K562 (cell line): ENCODE results near the gene ZBTB20. TPM values are rescaled to one million over a fixed set of nuclear protein-coding genes. Genes with fewer than 3 reads are reported as not detected.

ENCODE experiments used
- ATAC-seq: fragments of 200-7000 bp; cut with Tn5 transposase; 3 replicates; pipeline ENCODE4 v1.9.1; 2020; ENCODE audit warnings: moderate library complexity
- BruUV-seq: library from RNA; stranded (reverse); fragments of 400-500 nt; replicated peaks from 2 replicates; lab custom pipeline; 2021; lab: Mats Ljungman, UMichigan
- CTCF ChIA-PET: fragments of 300-600 bp; formaldehyde crosslinking; extraction: SDS; loops from one replicate; lab custom pipeline; 2021; ENCODE audit warnings: low intra/inter-chr PET ratio; lab: Yijun Ruan, JAX
- POLR2A ChIA-PET: fragments of 300-600, 350-650 bp; sonication (Branson Sonifier 250); formaldehyde crosslinking; extraction: SDS; loops from one replicate; lab custom pipeline; 2021; ENCODE audit warnings: antibody characterized with exemption, inconsistent platforms; lab: Yijun Ruan, JAX
- DNase-seq, 4 experiments: peaks; one replicate each; pipeline versions ENCODE4 v3.0.0 to v3.0.0-alpha.2; 2011 to 2018; ENCODE audit warnings: low spot score in 3 of 4, mixed read lengths in 3 of 4; ENCODE audit errors: extremely low read depth in 1 of 4
- FAIRE-seq: peaks from 2 replicates; lab custom pipeline; 2011; peaks lifted over from hg19 to GRCh38; lab: Jason Lieb, UNC
- H2AFZ ChIP-seq: 2 replicates; pipeline ENCODE4 v1.6.0; 2011; ENCODE audit warnings: low read depth, low read length, control low read depth, inconsistent platforms
- H3K27ac ChIP-seq: fragments of 200-600 bp; 3 replicates; pipeline ENCODE4 v1.8.0; 2011; ENCODE audit warnings: low read depth, mild to moderate bottlenecking, control low read depth, inconsistent platforms, low read length, moderate library complexity, mixed read lengths; ENCODE audit errors: extremely low read depth
- H3K27me3 ChIP-seq, 2 experiments: fragments of 300-600 bp in 1 of 2; 2 replicates in 1 of 2; 3 replicates in 1 of 2; pipeline versions ENCODE4 v1.6.0 to v1.8.0; 2011; ENCODE audit warnings: inconsistent platforms in 2 of 2, low read length in 2 of 2, mild to moderate bottlenecking in 1 of 2, mixed read lengths in 1 of 2, moderate library complexity in 1 of 2; ENCODE audit not compliant: control insufficient read depth in 2 of 2, insufficient read depth in 2 of 2
- H3K36me3 ChIP-seq: fragments of 300-600 bp; 3 replicates; pipeline ENCODE4 v1.8.0; 2011; ENCODE audit warnings: mild to moderate bottlenecking, low read length, inconsistent platforms; ENCODE audit not compliant: control insufficient read depth, insufficient read depth
- H3K4me1 ChIP-seq, 2 experiments: fragments of 200-600 bp in 1 of 2; replicated peaks in 1 of 2; 2 replicates in 1 of 2; 3 replicates in 1 of 2; pipeline versions ENCODE4 v1.5.1 to v1.8.0; 2011; ENCODE audit warnings: inconsistent platforms in 2 of 2, low read length in 2 of 2, mild to moderate bottlenecking in 1 of 2, mixed read lengths in 1 of 2, moderate library complexity in 1 of 2; ENCODE audit not compliant: control insufficient read depth in 2 of 2, insufficient read depth in 2 of 2
- H3K4me2 ChIP-seq: 2 replicates; pipeline ENCODE4 v1.6.1; 2011; ENCODE audit warnings: low read length, control low read depth, inconsistent platforms, mixed read lengths; ENCODE audit not compliant: insufficient read depth
- H3K4me3 ChIP-seq: fragments of 200-600 bp; sonication (generic), shearing (Covaris generic); 2 replicates; pipeline ENCODE4 v1.5.1; 2016; ENCODE audit warnings: control low read depth, inconsistent platforms
- H3K79me2 ChIP-seq: fragments of 200-600 bp; 3 replicates; pipeline ENCODE4 v1.8.0; 2011; ENCODE audit warnings: low read length, inconsistent platforms; ENCODE audit not compliant: control insufficient read depth, insufficient read depth
- H3K9ac ChIP-seq, 2 experiments: 2 replicates each; pipeline versions ENCODE4 v1.6.0 to v1.6.1; 2011; ENCODE audit warnings: low read depth in 2 of 2, low read length in 2 of 2, control low read depth in 1 of 2, inconsistent platforms in 1 of 2, mild to moderate bottlenecking in 1 of 2, mixed read lengths in 1 of 2; ENCODE audit not compliant: insufficient read depth in 1 of 2
- H3K9me1 ChIP-seq: one replicate; pipeline ENCODE4 v1.6.0; 2011; ENCODE audit warnings: inconsistent platforms, mild to moderate bottlenecking, low read length, moderate library complexity; ENCODE audit not compliant: control insufficient read depth, insufficient read depth
- H3K9me3 ChIP-seq: replicated peaks from 2 replicates; pipeline ENCODE4 v1.5.1; 2011; ENCODE audit warnings: low read depth, low read length, inconsistent platforms; ENCODE audit not compliant: control insufficient read depth, insufficient read depth
- H4K20me1 ChIP-seq: replicated peaks from 2 replicates; pipeline ENCODE4 v1.6.1; 2011; ENCODE audit warnings: low read length, inconsistent platforms, mixed read lengths; ENCODE audit not compliant: control insufficient read depth, insufficient read depth
- CTCF ChIP-seq, 3 experiments: IDR thresholded peaks in 2 of 3; conservative IDR thresholded peaks in 1 of 3; 2 replicates each; pipeline ENCODE4 v1.5.1; 2011 to 2012; ENCODE audit warnings: low read length in 3 of 3, mild to moderate bottlenecking in 3 of 3, control low read depth in 2 of 3, improper control_type of control experiment in 1 of 3, inconsistent platforms in 1 of 3, low read depth in 1 of 3, mixed read lengths in 1 of 3, moderate library complexity in 1 of 3; ENCODE audit not compliant: insufficient read depth in 2 of 3
- MTA2 ChIP-seq: fragments of 450-650 bp; IDR thresholded peaks from 2 replicates; pipeline ENCODE4 v1.6.1; 2016; ENCODE audit warnings: low read depth
- PCBP2 ChIP-seq: fragments of 200-400 bp; formaldehyde crosslinking; IDR thresholded peaks from 2 replicates; pipeline ENCODE4 v1.6.1; 2018; ENCODE audit warnings: low read length, low read depth, mild to moderate bottlenecking, moderate library complexity; ENCODE audit not compliant: poor library complexity, severe bottlenecking
- SMARCB1 ChIP-seq: IDR thresholded peaks from 2 replicates; pipeline ENCODE4 v1.6.1; 2011; ENCODE audit warnings: improper control_type of control experiment, low read depth; ENCODE audit not compliant: insufficient read length
- SPI1 ChIP-seq: IDR thresholded peaks from 2 replicates; pipeline ENCODE4 v1.6.1; 2011; ENCODE audit warnings: low read depth, low read length, control low read depth, borderline replicate concordance
- TEAD4 ChIP-seq, 2 experiments: sonication (generic) in 1 of 2; formaldehyde crosslinking in 1 of 2; IDR thresholded peaks; 2 replicates each; pipeline versions ENCODE4 v1.6.1 to v1.8.0; 2012 to 2022; ENCODE audit warnings: borderline replicate concordance in 1 of 2, inconsistent platforms in 1 of 2, low read length in 1 of 2, mild to moderate bottlenecking in 1 of 2, missing genetic modification reagents in 1 of 2
- ZNF354B ChIP-seq: fragments of 250-450 bp; sonication (Bioruptor Pico); IDR thresholded peaks from 2 replicates; pipeline ENCODE4 v1.4.0; 2020
- ZNF512 ChIP-seq: IDR thresholded peaks from 2 replicates; pipeline ENCODE4 v1.6.1; 2016; ENCODE audit warnings: missing genetic modification characterization, missing compliant biosample characterization
- WGBS: fragments of 100-300 bp; shearing (Covaris generic); methylation state at CpG from one replicate; pipeline ENCODE4 v1.1.6; 2016; ENCODE audit warnings: low coverage, mixed read lengths; ENCODE audit not compliant: insufficient coverage; ENCODE audit errors: missing lambda C conversion rate; 5-methylcytosine and 5-hydroxymethylcytosine counted together
- in situ Hi-C: fragments of 300-500 bp; cut with MboI; formaldehyde crosslinking; loops from 4 replicates; pipeline ENCODE4 v1.15.0; 2018; ENCODE audit warnings: inconsistent platforms, mixed read lengths
- intact Hi-C: fragments of 100-400 bp; cut with micrococcal nuclease; formaldehyde crosslinking; loops from 2 replicates; pipeline ENCODE4 v1.14.2; 2022
- polyA plus RNA-seq, 8 experiments: library from polyadenylated mRNA; depleted of rRNA in 4 of 8; stranded (reverse) in 5 of 8; unstranded in 3 of 8; fragments of >200 nt; fragmentation: Nextera tagmentation in 2 of 8; fragmentation: Illumina TruSeq in 1 of 8; extraction: Ambion mirVana in 2 of 8; extraction: Trizol in 1 of 8; gene quantifications; 2 replicates each; pipeline versions ENCODE4 v1.2.1 to v1.2.3, GENCODE V29; 2011 to 2014; ENCODE audit warnings: inconsistent platforms in 1 of 8, missing spikeins in 1 of 8
- total RNA-seq, 7 experiments: library from RNA; depleted of rRNA in 6 of 7; stranded (reverse); fragments of >200 nt in 6 of 7; fragmentation: Illumina TruSeq in 2 of 7; extraction: Trizol in 2 of 7; gene quantifications; 2 replicates each; pipeline versions ENCODE4 v1.2.1 to v1.2.3, GENCODE V29; 2011 to 2021; ENCODE audit warnings: low replicate concordance in 1 of 7

The ZBTB20 gene
- total and polyA plus RNA-seq, 9 of the 15 experiments (the other 6 are each of a cell fraction or from before 2014, with no cell fraction given) = 0.17 to 1.7 (median 0.45) TPM

GRCh38 chr3:114384558-114384903 lies 762.6 kb downstream of the ZBTB20 start:
- CTCF ChIA-PET = no interaction called here
- Histone ChIP-seq H3K9ac (no peak overlapping the region), H3K9me3 (no peaks in the 10 kb centered on the region), H3K79me2 (no peaks in the 10 kb centered on the region), H3K36me3 (no peaks in the 10 kb centered on the region), H3K4me1 (no peaks in the 10 kb centered on the region), H3K4me3 (no peak overlapping the region), H3K27me3 (no peaks in the 10 kb centered on the region), H3K27ac (no peak overlapping the region), H3K4me2 (no peak overlapping the region), H4K20me1 (no peaks in the 10 kb centered on the region), H2AFZ (0 out of 2 replicates have a peak overlapping the region, but pooled peaks have one; percentile 31)
- FAIRE-seq (no peak), ATAC-seq (no peak), DNase-seq (no peak)
- BruUV-seq = no TSS peak
- intact Hi-C loops = loop anchor here (10.0 kb wide), 1 partner anchor 1430 kb away; no protein-coding TSS in a partner anchor
- in situ Hi-C loops = no loop called here
- 22% methylated on average over 4 of the region's 4 CpGs for WGBS
- POLR2A ChIA-PET = no interaction called here
- no peak for TF ChIP-seq TEAD4 (IDR thresholded peaks at IDR 0.05; ENCODE audit: low read length)
- TF ChIP-seq TEAD4 (CRISPR knock-in tag; IDR thresholded peaks at IDR 0.05; ENCODE audit: borderline replicate concordance) = no peak
- no peak for TF ChIP-seq SMARCB1
- TF ChIP-seq PCBP2 = no peak
- no peak for TF ChIP-seq MTA2
- TF ChIP-seq, all 486 proteins: peak for 0
- no peaks in the 10 kb centered on the region for H3K9me1 ChIP-seq

GRCh38 chr3:114383875-114384557 lies 763.1 kb downstream of the ZBTB20 start:
- peak; percentile 75 for FAIRE-seq
- Histone ChIP-seq H3K79me2 (no peaks in the 10 kb centered on the region), H3K27me3 (no peaks in the 10 kb centered on the region), H3K4me2 (peak overlapping the region; percentile 12; the same call in 1 of the 2 replicates), H3K27ac (no peak overlapping the region), H2AFZ (peak overlapping the region; percentile 81), H4K20me1 (no peaks in the 10 kb centered on the region), H3K4me3 (no peak overlapping the region), H3K4me1 (no peaks in the 10 kb centered on the region), H3K9ac (no peak overlapping the region), H3K9me3 (no peaks in the 10 kb centered on the region), H3K9me1 (no peaks in the 10 kb centered on the region), H3K36me3 (no peaks in the 10 kb centered on the region)
- ChIA-PET CTCF (interaction anchor here (0.6 to 0.9 kb wide), 2 partner anchors 1400 to 1436 kb away, joined by 3 to 4 read pairs; no protein-coding TSS in a partner anchor), POLR2A (no interaction called here)
- peak; percentile 88 for ATAC-seq
- in situ Hi-C loops (no loop called here), intact Hi-C loops (loop anchor here (2.0 to 10.0 kb wide), 2 partner anchors 35 to 1431 kb away; no protein-coding TSS in a partner anchor)
- DNase-seq = peak; percentile 40 to 57 (median 44)
- no TSS peak for BruUV-seq
- WGBS = 0% methylated on average over 5 of the region's 12 CpGs
- TF ChIP-seq CTCF (IDR thresholded peaks at IDR 0.05 in 2 of 3, conservative IDR thresholded peaks at IDR 0.05 in 1 of 3; ENCODE audit: insufficient read depth in 2 of 3, low read depth in 1 of 3, low read length in 3 of 3) (peak; percentile 58 to 76 (median 74)), ZNF512 (tag) (peak; percentile 71; the same call in 1 of the 2 replicates), ZNF354B (CRISPR knock-in tag) (no peak), SPI1 (peak; percentile 19; the same call in 1 of the 2 replicates)
